LNCAP (cell line): Measurements from ENCODE around the gene ZNF202.

Experiments
- TF ChIP-seq, protein P1 (sequence below): fragments of 450-650 bp; IDR thresholded peaks from 2 replicates; pipeline ENCODE4 v1.5.1; 2017; ENCODE audit warnings: mild to moderate bottlenecking

Gene ZNF202

DNA sequence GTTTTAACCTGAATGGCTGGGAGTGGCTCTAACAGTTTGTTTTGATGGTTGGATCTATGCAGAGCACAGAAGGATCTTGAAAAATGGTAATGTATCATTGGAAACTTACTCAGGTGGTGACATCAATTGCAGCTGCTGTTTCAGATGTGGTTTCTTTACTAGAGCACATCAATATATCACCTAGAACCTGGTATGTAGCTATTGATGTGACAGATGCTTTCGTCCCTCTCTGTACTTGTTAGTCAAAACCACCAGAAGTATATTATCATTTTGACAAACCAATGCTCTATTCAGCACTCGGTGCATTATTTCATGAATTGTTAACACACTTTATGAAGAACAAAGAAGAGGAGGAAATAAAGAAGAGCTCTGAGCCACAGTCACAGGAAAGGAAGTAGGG is 60.4 kb downstream of the ZNF202 start:
- TF ChIP-seq, protein P1, sequence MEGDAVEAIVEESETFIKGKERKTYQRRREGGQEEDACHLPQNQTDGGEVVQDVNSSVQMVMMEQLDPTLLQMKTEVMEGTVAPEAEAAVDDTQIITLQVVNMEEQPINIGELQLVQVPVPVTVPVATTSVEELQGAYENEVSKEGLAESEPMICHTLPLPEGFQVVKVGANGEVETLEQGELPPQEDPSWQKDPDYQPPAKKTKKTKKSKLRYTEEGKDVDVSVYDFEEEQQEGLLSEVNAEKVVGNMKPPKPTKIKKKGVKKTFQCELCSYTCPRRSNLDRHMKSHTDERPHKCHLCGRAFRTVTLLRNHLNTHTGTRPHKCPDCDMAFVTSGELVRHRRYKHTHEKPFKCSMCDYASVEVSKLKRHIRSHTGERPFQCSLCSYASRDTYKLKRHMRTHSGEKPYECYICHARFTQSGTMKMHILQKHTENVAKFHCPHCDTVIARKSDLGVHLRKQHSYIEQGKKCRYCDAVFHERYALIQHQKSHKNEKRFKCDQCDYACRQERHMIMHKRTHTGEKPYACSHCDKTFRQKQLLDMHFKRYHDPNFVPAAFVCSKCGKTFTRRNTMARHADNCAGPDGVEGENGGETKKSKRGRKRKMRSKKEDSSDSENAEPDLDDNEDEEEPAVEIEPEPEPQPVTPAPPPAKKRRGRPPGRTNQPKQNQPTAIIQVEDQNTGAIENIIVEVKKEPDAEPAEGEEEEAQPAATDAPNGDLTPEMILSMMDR: no peak

- TF ChIP-seq, protein P1: no peak
Observed at GRCh38 chr11:123678246-123678645, 63.2 kb downstream of the ZNF202 start.

- TF ChIP-seq, protein P1: no peak
Observed at GRCh38 chr11:123677510-123677909, 64.0 kb downstream of the ZNF202 start.

DNA sequence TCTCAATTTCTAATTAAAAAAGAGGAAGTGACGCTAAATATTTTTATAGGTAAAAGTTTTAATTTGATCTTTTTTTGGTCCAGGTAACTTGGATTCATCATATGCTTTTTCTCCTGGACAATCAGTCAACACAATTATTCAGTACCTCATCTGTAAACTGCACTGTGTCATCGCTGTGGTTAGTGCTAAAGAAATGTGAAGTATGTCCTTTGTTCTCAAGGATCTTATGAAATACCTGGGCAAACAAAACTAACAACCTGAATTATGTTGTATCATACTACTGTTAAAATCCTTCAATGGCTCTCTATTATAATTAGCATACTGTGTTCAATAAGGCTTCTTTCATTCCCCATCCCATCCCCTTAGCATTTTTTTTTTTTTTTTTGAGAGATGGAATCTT is 67.2 kb downstream of the ZNF202 start:
- TF ChIP-seq, protein P1: no peak
